HG02588 (cell line): ENCODE results near the gene AVEN.
A peak's percentile ranks its signal among the peaks of the same experiment; 100 is the strongest.
"Not testable (repeated sequence)": the region's sequence is repeated elsewhere in the genome, so short reads cannot be mapped to it uniquely, and the experiment has no call there.

Experiments used
- ATAC-seq: cut with Tn5 transposase; IDR thresholded peaks from one replicate; pipeline ENCODE4 v1.9.1; 2021; ENCODE audit warnings: mild to moderate bottlenecking, moderate library complexity; ENCODE audit not compliant: unreplicated experiment

The AVEN gene

GRCh38 chr15:34038871-34039789, at the start of gene AVEN:
Gene AVEN (minus strand): TSS chr15:34039204. CDS start chr15:34039046, 158 bp downstream.
- peak; percentile 42 for ATAC-seq

GRCh38 chr15:34085746-34086145, 46.7 kb upstream of the AVEN start:
- ATAC-seq, result no peak

GRCh38 chr15:34084086-34084485, 45.1 kb upstream of the AVEN start:
- no peak for ATAC-seq

- ATAC-seq, result no peak
Measured at GRCh38 chr15:34079904-34080303, 40.9 kb upstream of the AVEN start.

GRCh38 chr15:34078900-34079299, 39.9 kb upstream of the AVEN start:
- no peak for ATAC-seq

- no peak for ATAC-seq
Measured at GRCh38 chr15:34076785-34077184, 37.8 kb upstream of the AVEN start.

- ATAC-seq, result no peak
Measured at GRCh38 chr15:34070003-34070402, 31.0 kb upstream of the AVEN start.

GRCh38 chr15:34065941-34066340, 26.9 kb upstream of the AVEN start:
- ATAC-seq, result no peak

- ATAC-seq, result no peak
Measured at GRCh38 chr15:34065261-34065660, 26.3 kb upstream of the AVEN start.

GRCh38 chr15:34064438-34064837, 25.4 kb upstream of the AVEN start:
- ATAC-seq, result no peak

- ATAC-seq, result no peak
Measured at GRCh38 chr15:34059946-34060345, 20.9 kb upstream of the AVEN start.

GRCh38 chr15:34059476-34059875, 20.5 kb upstream of the AVEN start:
- no peak for ATAC-seq

GRCh38 chr15:34056911-34057310, 17.9 kb upstream of the AVEN start:
- no peak for ATAC-seq

GRCh38 chr15:34055868-34056595, 17.0 kb upstream of the AVEN start:
- no peak for ATAC-seq

GRCh38 chr15:34054081-34054707, 15.2 kb upstream of the AVEN start:
- no peak for ATAC-seq

- not testable (repeated sequence) for ATAC-seq
Measured at GRCh38 chr15:34050385-34050784, 11.4 kb upstream of the AVEN start.

GRCh38 chr15:34049112-34049511, 10.1 kb upstream of the AVEN start:
- ATAC-seq, result no peak

- no peak for ATAC-seq
Measured at GRCh38 chr15:34047893-34048775, 9.1 kb upstream of the AVEN start.

- ATAC-seq, result no peak
Measured at GRCh38 chr15:34046471-34047145, 7.6 kb upstream of the AVEN start.

GRCh38 chr15:34043813-34044212, 4.8 kb upstream of the AVEN start:
- no peak for ATAC-seq
